IPS-18c (cell line): Measurements from ENCODE around the gene FAM72B.
"Not testable (repeated sequence)": the region's sequence is repeated elsewhere in the genome, so short reads cannot be mapped to it uniquely, and the experiment has no call there.

Experiments used
- H3K4me3 ChIP-seq: 2 replicates; pipeline ENCODE4 v1.7.0; 2013; ENCODE audit warnings: low read depth, mild to moderate bottlenecking, low read length, moderate library complexity; ENCODE audit not compliant: insufficient read depth
- H3K9me3 ChIP-seq: one replicate; pipeline ENCODE4 v1.6.1; 2013; ENCODE audit warnings: mild to moderate bottlenecking, low read length, moderate library complexity; ENCODE audit not compliant: control insufficient read depth, insufficient read depth

Gene FAM72B

GRCh38 chr1:121205786-121206711 lies 21.9 kb upstream of the FAM72B start:
- not testable (repeated sequence) for H3K4me3 ChIP-seq, H3K9me3 ChIP-seq

DNA sequence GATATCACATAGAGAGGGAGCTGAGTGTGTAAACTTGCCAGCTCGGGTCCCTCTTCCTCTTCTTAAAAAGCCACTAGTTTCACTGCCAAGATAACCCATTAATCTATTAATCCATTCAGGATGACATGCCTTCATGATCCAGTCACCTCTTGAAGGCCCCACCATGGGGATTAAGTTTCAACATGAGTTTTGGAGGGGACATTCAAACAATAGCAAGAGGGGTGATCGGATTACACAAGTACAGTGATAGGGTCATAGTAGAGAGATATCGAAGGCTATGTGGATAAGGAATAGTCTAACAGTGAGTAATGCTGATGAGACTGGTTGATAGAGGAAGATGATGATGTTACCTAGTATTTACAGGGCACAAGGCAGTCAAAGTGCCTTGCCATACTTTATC lies 18.8 kb upstream of the FAM72B start:
- not testable (repeated sequence) for H3K4me3 ChIP-seq, H3K9me3 ChIP-seq

GRCh38 chr1:121200985-121201981 lies 17.1 kb upstream of the FAM72B start:
- not testable (repeated sequence) for H3K9me3 ChIP-seq

DNA sequence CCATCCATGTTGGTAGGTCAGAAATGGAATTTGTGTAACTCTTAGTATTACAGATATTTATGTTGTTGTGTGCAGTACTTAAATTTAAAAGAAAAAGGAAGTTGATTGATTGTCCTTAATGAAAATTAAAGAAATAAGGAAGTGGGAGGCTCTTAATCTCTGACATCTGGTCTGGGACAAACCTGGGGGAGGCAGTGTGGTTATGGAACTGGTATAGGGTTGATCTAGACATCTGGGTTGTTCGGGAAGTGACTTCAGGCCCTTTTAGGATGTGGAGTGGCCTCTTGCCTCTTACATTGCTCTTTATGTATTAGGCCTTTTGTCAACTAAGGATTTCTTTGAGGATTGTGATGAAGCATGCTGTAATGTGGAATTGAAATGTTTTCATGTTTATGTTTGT lies 16.1 kb upstream of the FAM72B start:
- not testable (repeated sequence) for H3K9me3 ChIP-seq, H3K4me3 ChIP-seq

More at GRCh38 chr1:121200985-121201981, 17.1 kb upstream of the FAM72B start:
- H3K4me3 ChIP-seq, result not testable (repeated sequence)

DNA sequence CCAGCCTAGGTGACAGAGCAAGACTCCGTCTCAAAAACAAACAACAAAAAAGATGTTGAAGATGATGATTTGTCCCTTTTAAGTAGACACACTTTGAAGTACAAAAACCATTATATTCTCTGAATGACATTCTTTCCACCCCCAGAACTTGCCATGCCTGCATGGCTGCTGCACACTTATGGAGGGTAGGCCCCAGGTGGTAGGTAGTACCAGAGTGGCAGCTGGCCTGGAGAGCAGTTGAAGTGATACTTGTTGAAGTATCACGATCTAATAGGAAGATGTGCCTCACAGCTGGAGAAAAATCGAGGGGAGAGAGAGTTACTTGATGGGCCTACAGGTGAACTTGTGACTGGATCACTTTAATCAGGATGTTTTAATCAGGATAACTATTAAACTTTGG lies 15.6 kb upstream of the FAM72B start:
- not testable (repeated sequence) for H3K4me3 ChIP-seq, H3K9me3 ChIP-seq

DNA sequence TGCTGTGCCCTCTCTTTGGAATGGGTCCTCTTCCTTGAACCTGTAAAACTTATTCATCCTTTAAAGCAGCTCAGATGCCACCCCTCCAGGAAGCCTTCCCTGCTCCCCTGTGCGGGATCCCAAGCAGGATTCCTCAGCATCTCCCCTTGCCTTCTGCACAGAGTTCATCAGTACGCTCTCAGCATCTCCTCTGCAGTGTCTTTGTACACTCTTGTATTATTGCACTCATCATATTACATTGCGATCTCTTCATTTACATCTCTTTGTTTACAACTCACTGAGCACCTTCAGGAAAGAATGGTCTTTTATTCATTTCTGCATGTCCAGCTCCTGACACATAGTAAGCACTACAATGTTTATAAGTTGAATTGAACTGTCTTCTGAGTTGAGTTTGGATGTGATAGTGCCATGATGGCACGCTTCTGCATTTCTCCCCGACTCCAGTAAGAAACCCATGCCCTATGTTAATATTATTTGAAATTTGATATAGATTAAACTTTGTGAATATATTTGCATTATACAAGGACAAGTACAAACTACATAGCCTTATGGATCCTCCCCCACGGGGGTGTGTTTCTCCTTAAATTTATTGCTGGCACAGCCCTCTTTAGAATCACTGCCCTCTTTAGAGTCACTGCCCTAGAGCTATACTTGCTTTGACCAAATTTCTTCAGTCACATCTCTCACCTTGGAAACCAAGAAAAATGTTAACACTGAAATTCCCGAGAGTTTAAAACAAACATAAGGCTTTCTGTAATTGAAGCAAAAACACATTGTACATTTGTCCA lies 13.1 kb upstream of the FAM72B start:
- not testable (repeated sequence) for H3K9me3 ChIP-seq, H3K4me3 ChIP-seq

DNA sequence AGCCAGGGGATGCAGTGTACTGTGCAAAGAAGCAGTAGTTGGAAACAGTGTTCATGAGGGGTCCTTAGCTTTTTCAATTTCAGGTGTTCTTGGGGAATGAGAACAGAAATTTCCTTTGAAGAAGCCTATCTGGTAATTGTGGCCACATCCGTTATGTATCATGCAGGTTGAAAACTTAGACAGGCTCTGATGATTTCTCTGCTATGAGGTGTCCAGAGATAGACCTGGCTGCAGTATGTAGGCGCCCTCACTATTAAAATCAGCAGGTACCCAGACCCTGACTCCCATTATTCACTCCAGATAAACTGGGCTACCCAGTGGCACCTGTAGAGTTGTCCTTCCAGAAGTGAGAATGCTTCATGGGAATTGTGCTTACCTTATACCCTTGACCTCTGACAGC lies 8.4 kb upstream of the FAM72B start:
- not testable (repeated sequence) for H3K9me3 ChIP-seq, H3K4me3 ChIP-seq

- H3K4me3 ChIP-seq, H3K9me3 ChIP-seq: not testable (repeated sequence)
These were observed 3.8 kb upstream of the FAM72B start for GRCh38 chr1:121187914-121188313.

DNA sequence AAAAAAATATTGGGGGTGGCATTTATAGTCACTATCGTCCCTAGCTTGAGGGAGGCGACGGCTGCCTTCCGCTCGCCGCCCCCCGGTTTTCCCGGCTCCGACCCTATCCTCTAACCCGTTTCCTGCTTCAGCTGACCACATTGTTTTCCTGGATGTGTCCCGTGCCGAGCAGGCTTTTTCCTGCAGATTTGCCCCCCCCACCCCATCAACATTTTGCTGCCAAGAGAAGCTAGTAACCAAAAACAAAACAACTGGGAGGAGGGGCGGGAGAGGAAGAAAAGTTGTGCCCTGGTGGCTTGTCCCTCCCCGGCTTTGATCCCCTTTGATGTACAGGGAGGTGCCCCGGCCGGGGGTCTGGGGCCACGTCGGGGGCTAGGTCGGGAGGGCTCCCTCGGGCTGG lies 2.1 kb upstream of the FAM72B start:
- H3K9me3 ChIP-seq, H3K4me3 ChIP-seq: not testable (repeated sequence)

DNA sequence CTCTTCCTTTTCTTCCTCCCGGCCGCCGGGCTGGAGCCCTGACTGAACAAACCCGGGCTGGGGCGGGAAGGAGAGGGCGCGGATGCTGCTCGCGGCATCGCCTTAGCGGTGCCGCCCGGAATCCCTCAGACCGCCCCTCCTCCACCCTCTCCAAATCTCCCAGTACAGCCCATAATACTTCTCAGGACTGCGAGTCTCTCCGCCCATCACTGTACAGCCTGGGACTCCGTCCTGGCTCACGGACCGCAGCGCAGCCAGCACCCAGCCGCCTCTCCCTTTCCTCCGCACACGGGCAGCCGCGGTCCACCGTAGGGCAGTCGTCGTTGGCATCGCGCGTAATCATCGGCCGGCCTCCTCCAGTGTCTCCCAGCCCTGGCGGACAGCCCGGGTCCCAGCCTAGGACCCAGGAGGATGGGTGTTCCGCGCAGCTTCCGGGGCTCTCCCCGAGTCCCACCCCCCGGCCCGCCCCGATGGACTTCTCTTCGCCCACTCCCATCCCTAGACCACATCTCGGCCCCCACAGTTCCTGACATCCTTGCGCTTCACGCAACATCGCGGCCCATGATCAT lies 1.1 kb upstream of the FAM72B start:
- H3K4me3 ChIP-seq, result peak overlapping the region; percentile 28; the same call in 1 of the 2 replicates
- not testable (repeated sequence) for H3K9me3 ChIP-seq

- H3K4me3 ChIP-seq, result peak overlapping the region; percentile 40; the same call in 1 of the 2 replicates
These were observed 273 bp downstream of the FAM72B start for GRCh38 chr1:121183867-121184266.

GRCh38 chr1:121178197-121178596 lies 5.9 kb downstream of the FAM72B start:
- H3K9me3 ChIP-seq, H3K4me3 ChIP-seq: not testable (repeated sequence)

More at GRCh38 chr1:121183867-121184266, 273 bp downstream of the FAM72B start:
- H3K9me3 ChIP-seq, result not testable (repeated sequence)

DNA sequence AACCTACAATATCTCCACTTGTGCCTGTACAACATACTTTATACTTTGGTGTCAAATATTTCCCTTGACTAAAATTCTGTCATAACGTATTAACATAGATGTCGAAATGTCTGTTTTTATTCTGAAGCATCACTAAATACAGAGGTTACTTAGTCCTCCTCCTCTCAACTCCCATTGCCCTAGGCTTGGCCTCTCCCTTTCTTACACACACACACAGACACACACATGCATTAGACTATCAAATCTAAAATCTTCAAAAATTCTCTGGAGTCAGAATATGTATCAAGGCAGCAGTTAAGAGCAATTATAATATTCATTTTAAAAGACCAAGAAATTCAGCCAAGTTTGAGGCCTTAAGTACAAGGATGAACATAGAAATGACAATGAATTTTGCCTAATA lies 7.5 kb downstream of the FAM72B start:
- H3K4me3 ChIP-seq, result not testable (repeated sequence)

GRCh38 chr1:121168152-121168668 lies 15.9 kb downstream of the FAM72B start:
- not testable (repeated sequence) for H3K9me3 ChIP-seq, H3K4me3 ChIP-seq

More for the DNA sequence above, 7.5 kb downstream of the FAM72B start:
- not testable (repeated sequence) for H3K9me3 ChIP-seq

- not testable (repeated sequence) for H3K4me3 ChIP-seq
These were observed 16.9 kb downstream of the FAM72B start for GRCh38 chr1:121167225-121167738.

GRCh38 chr1:121165296-121165695 lies 18.8 kb downstream of the FAM72B start:
- H3K4me3 ChIP-seq, H3K9me3 ChIP-seq: not testable (repeated sequence)

More at GRCh38 chr1:121167225-121167738, 16.9 kb downstream of the FAM72B start:
- not testable (repeated sequence) for H3K9me3 ChIP-seq
